Measurements from ENCODE around the gene IKZF1. TPM values are rescaled to one million over a fixed set of nuclear protein-coding genes. Genes with fewer than 3 reads are reported as not detected.

The IKZF1 gene
- polyA plus RNA-seq, 1 donor, result 4.5 TPM

GRCh38 chr7:50353894-50354595, 49.5 kb downstream of the IKZF1 start:
- H3K36me3 ChIP-seq (ENCODE audit: control insufficient read depth, insufficient read depth, low read length), result no peaks in the 10 kb centered on the region
- no peaks in the 10 kb centered on the region for H3K9me3 ChIP-seq (ENCODE audit: control insufficient read depth, low read depth, low read length)
- no peak overlapping the region for H3K27ac ChIP-seq (ENCODE audit: low read length)
- peaks cover 2% of the 10 kb centered on the region for H3K27me3 ChIP-seq (ENCODE audit: control insufficient read depth, insufficient read depth, low read length)
- no peak overlapping the region for H3K4me3 ChIP-seq (ENCODE audit: low read length)
- no peak for DNase-seq
- 83% methylated on average over 1 of the region's 9 CpGs for WGBS (ENCODE audit: insufficient coverage, low lambda C conversion rate)
- H3K4me1 ChIP-seq (ENCODE audit: control insufficient read depth, insufficient read depth, low read length), result no peaks in the 10 kb centered on the region

- Histone ChIP-seq H3K4me3 (ENCODE audit: low read length) (no peak overlapping the region), H3K4me1 (ENCODE audit: control insufficient read depth, insufficient read depth, low read length) (no peaks in the 10 kb centered on the region), H3K9me3 (ENCODE audit: control insufficient read depth, low read depth, low read length) (no peaks in the 10 kb centered on the region), H3K27ac (ENCODE audit: low read length) (no peak overlapping the region), H3K27me3 (ENCODE audit: control insufficient read depth, insufficient read depth, low read length) (peaks cover 2% of the 10 kb centered on the region), H3K36me3 (ENCODE audit: control insufficient read depth, insufficient read depth, low read length) (no peaks in the 10 kb centered on the region)
- DNase-seq, result no peak
- 90% methylated on average over 4 of the region's 9 CpGs for WGBS (ENCODE audit: insufficient coverage, low lambda C conversion rate)
Observed at GRCh38 chr7:50355817-50356178, 51.3 kb downstream of the IKZF1 start.

GRCh38 chr7:50356212-50356944, 51.9 kb downstream of the IKZF1 start:
- Histone ChIP-seq H3K27me3 (ENCODE audit: control insufficient read depth, insufficient read depth, low read length) (peaks cover 2% of the 10 kb centered on the region), H3K36me3 (ENCODE audit: control insufficient read depth, insufficient read depth, low read length) (no peaks in the 10 kb centered on the region), H3K4me1 (ENCODE audit: control insufficient read depth, insufficient read depth, low read length) (no peaks in the 10 kb centered on the region), H3K4me3 (ENCODE audit: low read length) (no peak overlapping the region), H3K27ac (ENCODE audit: low read length) (no peak overlapping the region), H3K9me3 (ENCODE audit: control insufficient read depth, low read depth, low read length) (no peaks in the 10 kb centered on the region)
- DNase-seq, result no peak
- WGBS (ENCODE audit: insufficient coverage, low lambda C conversion rate), result 100% methylated on average over 3 of the region's 15 CpGs

DNA sequence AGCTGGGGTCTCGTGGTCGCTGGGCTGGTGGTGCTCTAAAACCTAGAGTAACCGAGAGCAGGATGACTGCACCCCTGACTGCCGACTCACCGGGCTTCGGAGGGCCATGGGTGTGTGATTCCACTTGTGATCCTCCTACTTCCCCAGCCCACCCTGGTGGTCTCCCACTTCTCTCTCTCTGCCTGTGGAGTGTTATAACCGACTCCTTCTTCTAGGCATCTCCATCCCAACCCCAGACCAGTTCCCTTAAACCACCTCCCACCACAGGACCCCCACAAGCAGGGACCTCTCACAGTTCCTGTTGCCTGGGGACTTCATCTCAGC, 52.4 kb downstream of the IKZF1 start:
- H3K36me3 ChIP-seq (ENCODE audit: control insufficient read depth, insufficient read depth, low read length), result no peaks in the 10 kb centered on the region
- H3K4me3 ChIP-seq (ENCODE audit: low read length), result no peak overlapping the region
- H3K4me1 ChIP-seq (ENCODE audit: control insufficient read depth, insufficient read depth, low read length), result no peaks in the 10 kb centered on the region
- WGBS (ENCODE audit: insufficient coverage, low lambda C conversion rate), result no CpG with 5 or more reads among the region's 7 CpGs
- no peak for DNase-seq
- peaks cover 2% of the 10 kb centered on the region for H3K27me3 ChIP-seq (ENCODE audit: control insufficient read depth, insufficient read depth, low read length)
- no peak overlapping the region for H3K27ac ChIP-seq (ENCODE audit: low read length)
- H3K9me3 ChIP-seq (ENCODE audit: control insufficient read depth, low read depth, low read length), result no peaks in the 10 kb centered on the region

- WGBS (ENCODE audit: insufficient coverage, low lambda C conversion rate), result no CpG with 5 or more reads among the region's 8 CpGs
- H3K27me3 ChIP-seq (ENCODE audit: control insufficient read depth, insufficient read depth, low read length), result peaks cover 2% of the 10 kb centered on the region
- no peaks in the 10 kb centered on the region for H3K4me1 ChIP-seq (ENCODE audit: control insufficient read depth, insufficient read depth, low read length)
- no peak overlapping the region for H3K4me3 ChIP-seq (ENCODE audit: low read length)
- DNase-seq, result no peak
- no peaks in the 10 kb centered on the region for H3K9me3 ChIP-seq (ENCODE audit: control insufficient read depth, low read depth, low read length)
- no peak overlapping the region for H3K27ac ChIP-seq (ENCODE audit: low read length)
- no peaks in the 10 kb centered on the region for H3K36me3 ChIP-seq (ENCODE audit: control insufficient read depth, insufficient read depth, low read length)
Observed at GRCh38 chr7:50357426-50357825, 52.9 kb downstream of the IKZF1 start.

- 94% methylated on average over 3 of the region's 13 CpGs for WGBS (ENCODE audit: insufficient coverage, low lambda C conversion rate)
- DNase-seq, result no peak
- Histone ChIP-seq H3K27me3 (ENCODE audit: control insufficient read depth, insufficient read depth, low read length) (peaks cover 2% of the 10 kb centered on the region), H3K9me3 (ENCODE audit: control insufficient read depth, low read depth, low read length) (no peaks in the 10 kb centered on the region), H3K4me1 (ENCODE audit: control insufficient read depth, insufficient read depth, low read length) (no peaks in the 10 kb centered on the region), H3K27ac (ENCODE audit: low read length) (no peak overlapping the region), H3K4me3 (ENCODE audit: low read length) (no peak overlapping the region), H3K36me3 (ENCODE audit: control insufficient read depth, insufficient read depth, low read length) (no peaks in the 10 kb centered on the region)
Observed at GRCh38 chr7:50358041-50358705, 53.7 kb downstream of the IKZF1 start.

DNA sequence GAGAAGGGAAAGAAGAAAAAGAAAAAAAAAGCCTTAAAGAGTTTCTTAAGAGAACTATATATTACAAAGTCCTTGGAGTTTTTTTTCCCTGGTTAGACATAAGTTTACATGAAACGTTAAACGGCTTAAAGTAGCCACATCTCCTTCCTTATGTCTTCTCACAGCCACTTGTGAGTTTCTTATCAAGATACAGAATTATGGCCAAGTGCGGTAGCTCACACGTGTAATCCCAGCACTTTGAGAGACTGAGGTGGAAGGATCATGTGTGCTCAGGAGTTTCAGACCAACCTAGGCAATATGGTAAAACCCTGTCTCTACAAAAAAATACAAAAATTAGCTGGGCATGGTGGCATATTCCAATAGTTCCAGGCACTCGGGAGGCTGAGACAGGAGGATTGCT, 54.3 kb downstream of the IKZF1 start:
- no peaks in the 10 kb centered on the region for H3K9me3 ChIP-seq (ENCODE audit: control insufficient read depth, low read depth, low read length)
- no peak for DNase-seq
- H3K36me3 ChIP-seq (ENCODE audit: control insufficient read depth, insufficient read depth, low read length), result no peaks in the 10 kb centered on the region
- no peaks in the 10 kb centered on the region for H3K4me1 ChIP-seq (ENCODE audit: control insufficient read depth, insufficient read depth, low read length)
- 70% methylated on average over 2 of the region's 5 CpGs for WGBS (ENCODE audit: insufficient coverage, low lambda C conversion rate)
- no peak overlapping the region for H3K27ac ChIP-seq (ENCODE audit: low read length)
- H3K4me3 ChIP-seq (ENCODE audit: low read length), result no peak overlapping the region
- peaks cover 2% of the 10 kb centered on the region for H3K27me3 ChIP-seq (ENCODE audit: control insufficient read depth, insufficient read depth, low read length)

- Histone ChIP-seq H3K36me3 (ENCODE audit: control insufficient read depth, insufficient read depth, low read length) (no peaks in the 10 kb centered on the region), H3K27me3 (ENCODE audit: control insufficient read depth, insufficient read depth, low read length) (peaks cover 2% of the 10 kb centered on the region), H3K4me3 (ENCODE audit: low read length) (no peak overlapping the region), H3K9me3 (ENCODE audit: control insufficient read depth, low read depth, low read length) (no peaks in the 10 kb centered on the region), H3K4me1 (ENCODE audit: control insufficient read depth, insufficient read depth, low read length) (no peaks in the 10 kb centered on the region), H3K27ac (ENCODE audit: low read length) (no peak overlapping the region)
- no peak for DNase-seq
- 86% methylated on average over 4 of the region's 9 CpGs for WGBS (ENCODE audit: insufficient coverage, low lambda C conversion rate)
Observed at GRCh38 chr7:50359258-50359994, 54.9 kb downstream of the IKZF1 start.

GRCh38 chr7:50359995-50360925, 55.7 kb downstream of the IKZF1 start:
- 87% methylated on average over 3 of the region's 20 CpGs for WGBS (ENCODE audit: insufficient coverage, low lambda C conversion rate)
- no peaks in the 10 kb centered on the region for H3K36me3 ChIP-seq (ENCODE audit: control insufficient read depth, insufficient read depth, low read length)
- H3K9me3 ChIP-seq (ENCODE audit: control insufficient read depth, low read depth, low read length), result no peaks in the 10 kb centered on the region
- H3K27ac ChIP-seq (ENCODE audit: low read length), result no peak overlapping the region
- peak; percentile 14 to 18 for DNase-seq
- no peaks in the 10 kb centered on the region for H3K4me1 ChIP-seq (ENCODE audit: control insufficient read depth, insufficient read depth, low read length)
- H3K27me3 ChIP-seq (ENCODE audit: control insufficient read depth, insufficient read depth, low read length), result peaks cover 2% of the 10 kb centered on the region
- no peak overlapping the region for H3K4me3 ChIP-seq (ENCODE audit: low read length)

Data from large intestine (tissue), 3 donors.